ENCODE results near the gene ZNF695. TPM values are rescaled to one million over a fixed set of nuclear protein-coding genes. Genes with fewer than 3 reads are reported as not detected.

ZNF695 gene
- total RNA-seq, 1 donor from 2014 or later, result 21.4 TPM

- Mint-ChIP-seq H3K4me1 (no peaks in the 10 kb centered on the region), H3K36me3 (ENCODE audit: low read depth) (peaks cover 96% of the 10 kb centered on the region), H3K4me3 (no peak overlapping the region), H3K27me3 (ENCODE audit: low read depth) (no peaks in the 10 kb centered on the region), H3K27ac (ENCODE audit: unreplicated experiment) (no peak overlapping the region), H3K9me3 (peaks cover 47% of the 10 kb centered on the region)
- no peak for TF ChIP-seq CTCF (conservative IDR thresholded peaks at IDR 0.05)
- no peak for DNase-seq (ENCODE audit: low read depth, low spot score)
Observed at GRCh38 chr1:246989901-246990300, 18.0 kb downstream of the ZNF695 start.

GRCh38 chr1:246988316-246988715 lies 19.5 kb downstream of the ZNF695 start:
- Mint-ChIP-seq H3K27me3 (ENCODE audit: low read depth) (no peaks in the 10 kb centered on the region), H3K4me3 (no peak overlapping the region), H3K9me3 (peaks cover 49% of the 10 kb centered on the region), H3K4me1 (no peaks in the 10 kb centered on the region), H3K36me3 (ENCODE audit: low read depth) (peaks cover 97% of the 10 kb centered on the region), H3K27ac (ENCODE audit: unreplicated experiment) (no peak overlapping the region)
- DNase-seq (ENCODE audit: low read depth, low spot score), result no peak
- no peak for TF ChIP-seq CTCF (conservative IDR thresholded peaks at IDR 0.05)

GRCh38 chr1:246987083-246987690 lies 20.7 kb downstream of the ZNF695 start:
- Mint-ChIP-seq H3K9me3 (peaks cover 48% of the 10 kb centered on the region), H3K36me3 (ENCODE audit: low read depth) (peaks cover 98% of the 10 kb centered on the region), H3K27ac (ENCODE audit: unreplicated experiment) (no peak overlapping the region), H3K4me3 (no peak overlapping the region), H3K4me1 (no peaks in the 10 kb centered on the region), H3K27me3 (ENCODE audit: low read depth) (no peaks in the 10 kb centered on the region)
- no peak for TF ChIP-seq CTCF (conservative IDR thresholded peaks at IDR 0.05)
- DNase-seq (ENCODE audit: low read depth, low spot score), result no peak

- peaks cover 83% of the 10 kb centered on the region for H3K36me3 Mint-ChIP-seq (ENCODE audit: low read depth)
- peaks cover 35% of the 10 kb centered on the region for H3K9me3 Mint-ChIP-seq
- H3K4me1 Mint-ChIP-seq, result no peaks in the 10 kb centered on the region
- TF ChIP-seq CTCF (conservative IDR thresholded peaks at IDR 0.05), result no peak
- H3K27me3 Mint-ChIP-seq (ENCODE audit: low read depth), result no peaks in the 10 kb centered on the region
- no peak for DNase-seq (ENCODE audit: low read depth, low spot score)
- peak overlapping the region; percentile 20 for H3K4me3 Mint-ChIP-seq
- H3K27ac Mint-ChIP-seq (ENCODE audit: unreplicated experiment), result no peak overlapping the region
Observed at GRCh38 chr1:246978785-246979184, 29.1 kb downstream of the ZNF695 start.

GRCh38 chr1:246978281-246978680 lies 29.6 kb downstream of the ZNF695 start:
- Mint-ChIP-seq H3K4me1 (no peaks in the 10 kb centered on the region), H3K9me3 (peaks cover 37% of the 10 kb centered on the region), H3K4me3 (peak overlapping the region; percentile 1), H3K36me3 (ENCODE audit: low read depth) (peaks cover 83% of the 10 kb centered on the region), H3K27me3 (ENCODE audit: low read depth) (no peaks in the 10 kb centered on the region), H3K27ac (ENCODE audit: unreplicated experiment) (no peak overlapping the region)
- no peak for TF ChIP-seq CTCF (conservative IDR thresholded peaks at IDR 0.05)
- DNase-seq (ENCODE audit: low read depth, low spot score), result no peak
